Activated CD8-positive, alpha-beta memory T cell treated with anti-CD3 and anti-CD28 coated beads for 36 hours (primary cell): ENCODE data around the gene MEN1. TPM values are rescaled to one million over a fixed set of nuclear protein-coding genes. Genes with fewer than 3 reads are reported as not detected.

Source experiments
- CTCF ChIA-PET: fragments of 350-600 bp; sonication (Branson Sonifier 250); formaldehyde crosslinking; loops from one replicate; lab custom pipeline; 2021; ENCODE audit warnings: antibody characterized with exemption; lab: Charles Lee
- POLR2A ChIA-PET: fragments of 350-600 bp; sonication (Branson Sonifier 250); formaldehyde crosslinking; loops from one replicate; lab custom pipeline; 2021; ENCODE audit warnings: antibody characterized with exemption; lab: Charles Lee
- total RNA-seq, 2 experiments: library from RNA; stranded (reverse); gene quantifications; one replicate each; pipeline ENCODE4 v1.2.3, GENCODE V29; 2021

MEN1 gene
- total RNA-seq, 2 experiments from 2014 or later: 43.3 to 47.4 TPM

DNA sequence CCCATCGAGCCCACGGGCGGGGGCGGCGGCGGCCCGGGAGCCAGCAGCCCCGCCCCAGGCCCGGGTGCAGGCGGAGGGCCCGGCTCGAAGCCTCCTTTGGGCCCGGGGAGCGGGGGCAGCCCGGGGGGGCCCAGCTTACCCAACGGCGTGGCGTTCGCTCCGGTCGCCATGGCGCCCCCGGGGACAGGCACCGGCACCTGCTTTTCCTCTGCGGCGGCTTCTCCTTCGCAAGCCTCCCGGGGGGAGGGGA lies 32.2 kb downstream of the MEN1 start:
- CTCF ChIA-PET: interaction anchor here (0.9 to 2.0 kb wide), 2 partner anchors 9 to 34 kb away, joined by 3 to 9 read pairs; partner anchors contain the start of gene RASGRP2
- POLR2A ChIA-PET: interaction anchor here (0.9 to 1.4 kb wide), 6 partner anchors 14 to 571 kb away, joined by 3 to 8 read pairs (median 4); partner anchors contain the start of gene FERMT3

DNA sequence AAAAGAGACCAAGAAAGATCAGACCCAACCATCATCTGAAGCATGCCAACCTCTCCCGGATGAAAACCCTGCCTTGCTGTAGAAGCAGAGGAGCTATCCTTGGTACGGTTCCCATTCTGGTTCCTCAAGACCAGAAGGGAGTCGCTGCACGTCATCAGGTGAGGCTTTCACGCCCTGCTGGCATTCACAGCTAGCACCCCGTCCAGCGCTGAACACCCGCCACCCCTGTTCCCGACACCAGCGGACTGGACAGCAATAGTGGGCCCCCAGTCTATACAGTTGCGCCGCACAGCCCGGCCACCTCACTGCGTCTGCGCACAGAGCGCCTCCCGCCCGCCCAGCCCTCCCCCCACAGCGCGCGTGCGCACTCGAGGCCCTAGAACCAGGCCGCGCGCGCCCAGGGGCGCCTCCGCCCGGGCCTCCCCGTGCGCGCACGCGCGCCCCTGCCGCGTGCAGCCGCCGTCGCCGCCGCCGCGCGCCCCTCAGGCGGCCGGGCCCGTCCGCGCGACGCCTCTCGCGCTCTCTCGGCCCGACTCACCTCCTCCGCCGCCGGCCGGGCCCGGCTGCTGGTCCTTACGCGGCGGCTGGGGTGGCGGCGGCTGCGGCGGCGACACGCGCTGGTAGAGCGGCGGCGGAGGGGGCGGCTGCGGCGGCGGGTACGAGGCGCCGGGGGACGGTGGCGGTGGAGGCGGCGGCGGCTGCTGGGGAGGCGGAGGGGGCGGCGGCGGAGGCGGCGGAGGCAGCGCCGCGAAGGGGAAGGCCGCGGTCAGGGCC lies 32.7 kb downstream of the MEN1 start:
- CTCF ChIA-PET: interaction anchor here (0.7 to 1.3 kb wide), 3 partner anchors 9 to 33 kb away, joined by 3 to 6 read pairs (median 4); partner anchors contain the start of gene RASGRP2
- POLR2A ChIA-PET: interaction anchor here (0.6 to 1.4 kb wide), 4 partner anchors 13 to 525 kb away, joined by 3 to 8 read pairs (median 3); no protein-coding TSS in a partner anchor

GRCh38 chr11:64776875-64777274 lies 33.5 kb downstream of the MEN1 start:
- ChIA-PET CTCF (interaction anchor here (0.6 to 2.6 kb wide), 6 partner anchors 7 to 67 kb away, joined by 4 to 9 read pairs (median 5); partner anchors contain the start of genes CDC42BPG and RASGRP2), POLR2A (interaction anchor here (0.6 to 1.4 kb wide), 4 partner anchors 9 to 525 kb away, joined by 3 read pairs; no protein-coding TSS in a partner anchor)

- ChIA-PET POLR2A (interaction anchor here (0.6 to 1.4 kb wide), 3 partner anchors 9 to 38 kb away, joined by 3 to 4 read pairs (median 3); no protein-coding TSS in a partner anchor), CTCF (interaction anchor here (0.6 to 2.6 kb wide), 4 partner anchors 8 to 68 kb away, joined by 4 to 9 read pairs (median 6); partner anchors contain the start of gene CDC42BPG)
Measured at GRCh38 chr11:64776425-64776824, 33.9 kb downstream of the MEN1 start.

DNA sequence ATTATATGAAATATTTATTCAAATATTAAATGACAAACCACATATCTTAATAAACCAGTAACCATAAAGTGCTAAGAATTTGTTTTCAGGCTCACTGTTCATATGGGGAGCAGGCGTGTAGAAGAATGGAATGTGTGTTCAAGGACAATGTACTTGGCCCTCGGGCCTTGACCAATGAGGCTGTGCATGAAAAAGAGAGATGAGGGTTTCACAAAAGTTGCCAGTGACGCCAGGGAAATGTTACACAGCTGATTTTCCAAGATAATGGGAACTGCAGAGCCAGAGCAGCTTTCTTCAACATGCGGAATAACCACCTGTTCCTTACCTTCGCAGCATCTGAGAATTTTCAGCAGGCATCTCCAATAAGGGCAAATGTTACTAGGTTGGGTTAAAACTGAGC lies 36.2 kb downstream of the MEN1 start:
- CTCF ChIA-PET: interaction anchor here (1.3 to 2.1 kb wide), 2 partner anchors 11 to 12 kb away, joined by 3 to 8 read pairs; no protein-coding TSS in a partner anchor
- POLR2A ChIA-PET: no interaction called here

- ChIA-PET POLR2A (interaction anchor here (0.7 to 1.2 kb wide), 3 partner anchors 8 to 895 kb away, joined by 3 to 8 read pairs (median 4); no protein-coding TSS in a partner anchor), CTCF (interaction anchor here (1.0 to 1.2 kb wide), 2 partner anchors 12 to 84 kb away, joined by 4 read pairs; no protein-coding TSS in a partner anchor)
Measured at GRCh38 chr11:64772303-64773018, 37.9 kb downstream of the MEN1 start.

GRCh38 chr11:64771861-64772260 lies 38.5 kb downstream of the MEN1 start:
- ChIA-PET POLR2A (interaction anchor here (0.7 to 1.2 kb wide), 2 partner anchors 8 to 895 kb away, joined by 3 to 8 read pairs; no protein-coding TSS in a partner anchor), CTCF (interaction anchor here (1.0 kb wide), 2 partner anchors 11 to 27 kb away, joined by 3 to 4 read pairs; no protein-coding TSS in a partner anchor)

GRCh38 chr11:64770120-64770519 lies 40.2 kb downstream of the MEN1 start:
- ChIA-PET CTCF (interaction anchor here (1.2 to 1.7 kb wide), 2 partner anchors 8 to 28 kb away, joined by 3 to 6 read pairs; partner anchors contain the start of gene SF1), POLR2A (no interaction called here)

DNA sequence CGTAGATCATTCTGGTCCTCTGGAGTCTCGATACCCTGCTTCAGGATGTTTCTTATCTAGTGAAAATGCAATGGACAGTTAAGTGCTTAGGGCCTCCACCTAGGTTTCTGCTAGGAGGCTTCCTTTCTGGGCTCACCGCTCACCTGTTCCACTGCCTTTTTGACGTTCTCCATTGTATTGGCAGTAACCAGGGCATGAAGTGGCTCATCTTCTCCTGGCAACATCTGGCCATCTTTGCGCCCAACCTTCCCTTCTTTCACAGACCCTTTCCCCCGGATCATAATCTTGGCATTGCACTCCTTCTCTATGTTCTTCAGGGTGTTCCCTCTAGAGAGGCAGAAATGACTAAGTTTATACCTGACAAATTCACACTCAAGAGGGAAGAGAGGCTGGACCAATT lies 41.1 kb downstream of the MEN1 start:
- ChIA-PET POLR2A (no interaction called here), CTCF (interaction anchor here (1.0 to 1.2 kb wide), 2 partner anchors 9 to 26 kb away, joined by 3 to 4 read pairs; partner anchors contain the start of gene SF1)

DNA sequence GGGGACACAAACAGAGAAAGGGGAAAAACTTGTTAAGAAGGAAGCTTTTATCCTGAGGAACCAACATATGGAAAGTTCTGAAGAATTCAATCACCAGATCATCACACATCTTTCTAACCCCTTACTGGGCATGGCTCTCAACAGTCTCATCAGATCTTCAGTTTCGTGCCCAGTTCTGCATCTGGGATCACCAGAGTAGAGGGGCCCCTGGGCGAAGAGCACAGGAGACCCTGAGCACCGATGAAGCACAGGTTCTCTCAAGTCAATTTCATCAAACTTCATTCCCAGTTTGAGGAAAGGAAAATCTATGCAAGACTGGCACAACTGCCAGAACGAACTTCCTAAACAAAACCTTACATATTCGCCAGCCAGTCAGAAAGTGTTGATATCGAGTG lies 42.1 kb downstream of the MEN1 start:
- ChIA-PET CTCF (interaction anchor here (0.5 to 1.8 kb wide), 6 partner anchors 8 to 1903 kb away, joined by 3 to 8 read pairs (median 4); no protein-coding TSS in a partner anchor), POLR2A (no interaction called here)

DNA sequence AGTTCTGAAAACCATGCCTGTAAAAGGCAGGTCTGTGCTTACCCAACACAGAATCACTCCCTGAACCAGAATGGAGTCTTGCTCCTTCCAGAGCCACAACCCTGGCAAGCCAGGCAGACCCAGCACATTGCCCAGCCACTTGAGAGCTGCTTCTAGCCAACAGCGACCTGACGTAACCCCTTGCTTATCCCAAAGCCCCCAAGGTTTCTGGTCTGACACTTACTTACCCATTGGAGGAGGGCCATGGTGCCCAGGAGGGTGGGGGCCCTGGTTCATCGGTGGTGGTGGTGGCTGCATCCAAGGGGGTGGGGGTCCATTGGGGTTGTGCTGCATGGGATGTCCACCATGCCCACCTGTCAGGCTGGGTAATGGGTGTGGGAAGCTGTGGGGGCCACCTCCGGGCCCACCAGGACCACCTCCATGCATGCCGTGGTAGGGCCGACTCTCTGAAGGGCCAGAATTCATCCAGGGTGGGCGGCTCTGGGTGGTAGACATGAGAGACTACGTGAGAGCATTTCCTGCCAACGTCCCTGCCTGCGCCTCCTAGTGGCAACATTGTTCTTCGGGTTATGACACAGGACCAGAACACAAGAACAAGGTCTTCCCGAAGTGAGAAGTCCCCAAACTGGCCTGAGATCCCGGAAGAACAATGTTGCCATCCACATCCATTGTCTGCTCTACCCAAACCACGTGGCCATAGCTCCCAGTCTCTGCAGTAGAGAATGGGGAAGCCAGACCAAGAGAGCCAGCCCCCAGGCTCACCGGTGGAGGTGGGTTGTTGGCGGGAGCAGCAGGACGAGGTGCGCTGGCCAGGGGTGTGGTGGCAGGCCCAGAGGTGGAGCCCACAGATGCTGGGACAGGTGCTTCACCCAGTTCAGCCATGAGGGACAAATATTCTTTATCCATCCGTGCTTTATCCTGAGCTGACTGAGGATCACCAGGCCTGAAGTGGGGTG lies 42.7 kb downstream of the MEN1 start:
- POLR2A ChIA-PET: no interaction called here
- CTCF ChIA-PET: interaction anchor here (0.5 to 1.8 kb wide), 8 partner anchors 9 to 1902 kb away, joined by 3 to 8 read pairs (median 4); no protein-coding TSS in a partner anchor

GRCh38 chr11:64766881-64767280 lies 43.5 kb downstream of the MEN1 start:
- ChIA-PET CTCF (interaction anchor here (0.7 to 2.5 kb wide), 4 partner anchors 9 to 289 kb away, joined by 3 to 9 read pairs (median 6); no protein-coding TSS in a partner anchor), POLR2A (no interaction called here)

- CTCF ChIA-PET: interaction anchor here (2.5 kb wide), 1 partner anchor 10 kb away, joined by 9 read pairs; no protein-coding TSS in a partner anchor
- POLR2A ChIA-PET: no interaction called here
Measured at GRCh38 chr11:64765851-64766665, 44.3 kb downstream of the MEN1 start.

GRCh38 chr11:64765291-64765850 lies 45.0 kb downstream of the MEN1 start:
- ChIA-PET POLR2A (no interaction called here), CTCF (interaction anchor here (1.1 to 2.5 kb wide), 2 partner anchors 10 to 21 kb away, joined by 6 to 9 read pairs; partner anchors contain the start of gene RASGRP2)

DNA sequence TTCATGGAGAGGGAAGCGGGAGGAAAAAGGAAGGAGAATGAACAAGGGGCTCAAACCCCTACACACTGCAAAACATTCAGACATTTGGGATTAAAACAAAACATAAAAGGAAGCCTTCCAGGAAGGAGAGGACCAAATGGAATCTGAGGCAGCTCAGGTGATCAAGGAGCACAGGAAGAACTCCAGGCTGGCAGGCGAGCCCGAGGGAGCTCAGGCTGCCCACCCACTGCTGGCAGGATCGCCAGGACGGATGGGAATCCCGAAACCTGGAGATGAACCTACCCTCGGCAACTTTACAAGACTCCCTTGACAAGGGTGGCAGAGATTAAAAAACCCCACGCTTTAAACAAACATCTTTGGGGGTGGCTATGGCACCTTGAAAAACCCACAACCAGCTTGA lies 45.6 kb downstream of the MEN1 start:
- CTCF ChIA-PET: interaction anchor here (1.1 to 2.5 kb wide), 3 partner anchors 11 to 20 kb away, joined by 3 to 9 read pairs (median 6); partner anchors contain the start of gene RASGRP2
- POLR2A ChIA-PET: interaction anchor here (0.6 to 1.4 kb wide), 3 partner anchors 8 to 14 kb away, joined by 3 to 8 read pairs (median 3); partner anchors contain the start of gene SF1

- CTCF ChIA-PET: interaction anchor here (0.7 to 1.9 kb wide), 4 partner anchors 11 to 20 kb away, joined by 3 to 8 read pairs (median 6); partner anchors contain the start of gene RASGRP2
- POLR2A ChIA-PET: interaction anchor here (0.6 to 1.4 kb wide), 4 partner anchors 8 to 20 kb away, joined by 3 to 8 read pairs (median 4); partner anchors contain the start of genes RASGRP2 and SF1
Measured at GRCh38 chr11:64764040-64764611, 46.2 kb downstream of the MEN1 start.
